Stimulated activated CD8-positive, alpha-beta memory T cell treated with anti-CD3 and anti-CD28 coated beads, Interleukin-15, amount 100 ng/mL, for 1 hour (primary cell): ENCODE results near the gene ADCY3.

ENCODE experiments used
- DNase-seq: peaks from one replicate; pipeline ENCODE4 v3.0.0-alpha.2; 2020; ENCODE audit warnings: low read depth

ADCY3 gene

DNA sequence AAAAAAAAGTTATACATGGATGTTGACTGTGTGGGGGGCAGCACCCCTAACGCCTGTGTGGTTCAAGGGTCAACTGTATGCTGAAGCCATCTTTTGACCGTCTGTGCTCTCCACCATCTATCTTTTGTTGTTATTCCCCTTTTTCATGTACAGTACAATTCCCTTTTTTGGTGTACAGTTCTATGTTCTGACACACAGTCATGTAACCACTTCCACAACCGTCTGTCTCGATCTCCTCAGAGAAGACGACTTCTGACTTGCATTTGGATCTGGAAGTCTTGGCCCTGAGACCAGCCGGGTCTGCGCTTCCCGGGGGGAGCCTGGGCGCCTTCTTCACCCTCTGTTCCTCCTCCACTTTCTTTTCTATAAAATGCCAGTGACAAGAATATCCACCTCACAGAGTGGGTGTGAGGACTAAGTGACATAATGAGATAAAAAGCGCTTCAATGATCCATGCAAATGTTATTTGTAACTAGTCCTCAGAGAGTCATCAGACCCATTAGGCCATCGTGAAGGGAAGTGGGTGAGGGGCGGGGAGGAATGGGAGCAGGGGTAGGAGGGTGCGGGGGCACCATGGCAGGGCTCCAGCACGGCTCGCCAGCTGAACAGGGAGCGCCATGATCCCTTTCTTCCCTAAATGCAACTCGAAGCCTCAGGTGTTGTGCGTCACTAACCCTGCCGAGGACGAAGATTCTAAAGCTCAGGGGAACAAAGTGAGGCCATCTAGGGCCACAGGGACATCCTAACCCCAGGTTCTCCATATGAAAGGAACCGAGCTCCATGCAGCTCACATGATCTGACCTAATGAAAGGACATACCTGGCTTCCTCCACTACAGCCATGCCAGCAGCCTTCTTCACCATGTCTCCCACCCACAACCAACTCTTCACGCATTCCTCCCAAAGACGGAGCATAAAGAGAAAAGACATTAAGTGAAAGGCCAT, 16.6 kb downstream of the ADCY3 start:
- DNase-seq = no peak

DNA sequence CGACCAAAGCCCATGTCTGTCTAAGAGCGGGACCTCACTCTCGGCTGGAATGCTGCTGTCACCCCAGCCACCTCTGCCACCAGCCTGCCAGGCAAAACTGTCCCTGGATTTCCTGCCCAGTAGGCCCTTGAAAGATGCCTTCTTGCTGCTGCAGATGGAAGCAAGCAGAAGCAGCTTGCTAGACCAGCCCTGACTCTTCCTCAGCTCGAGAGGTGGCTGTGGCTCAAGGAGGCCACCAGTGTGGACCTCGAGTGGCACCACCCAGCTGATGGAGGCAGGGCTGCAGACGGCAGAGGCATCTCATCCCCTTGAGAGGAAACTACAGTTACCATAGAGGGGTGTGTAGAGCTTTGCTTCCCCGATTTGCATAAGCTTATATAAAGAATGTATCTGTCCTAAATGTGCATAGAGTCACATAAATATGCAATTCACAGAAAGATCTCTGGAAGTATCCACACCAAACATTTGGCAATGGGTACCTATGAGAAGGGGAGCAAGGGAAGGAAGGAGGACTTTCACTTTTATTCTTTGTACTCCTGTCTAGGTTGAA, 20.6 kb downstream of the ADCY3 start:
- DNase-seq = no peak

DNA sequence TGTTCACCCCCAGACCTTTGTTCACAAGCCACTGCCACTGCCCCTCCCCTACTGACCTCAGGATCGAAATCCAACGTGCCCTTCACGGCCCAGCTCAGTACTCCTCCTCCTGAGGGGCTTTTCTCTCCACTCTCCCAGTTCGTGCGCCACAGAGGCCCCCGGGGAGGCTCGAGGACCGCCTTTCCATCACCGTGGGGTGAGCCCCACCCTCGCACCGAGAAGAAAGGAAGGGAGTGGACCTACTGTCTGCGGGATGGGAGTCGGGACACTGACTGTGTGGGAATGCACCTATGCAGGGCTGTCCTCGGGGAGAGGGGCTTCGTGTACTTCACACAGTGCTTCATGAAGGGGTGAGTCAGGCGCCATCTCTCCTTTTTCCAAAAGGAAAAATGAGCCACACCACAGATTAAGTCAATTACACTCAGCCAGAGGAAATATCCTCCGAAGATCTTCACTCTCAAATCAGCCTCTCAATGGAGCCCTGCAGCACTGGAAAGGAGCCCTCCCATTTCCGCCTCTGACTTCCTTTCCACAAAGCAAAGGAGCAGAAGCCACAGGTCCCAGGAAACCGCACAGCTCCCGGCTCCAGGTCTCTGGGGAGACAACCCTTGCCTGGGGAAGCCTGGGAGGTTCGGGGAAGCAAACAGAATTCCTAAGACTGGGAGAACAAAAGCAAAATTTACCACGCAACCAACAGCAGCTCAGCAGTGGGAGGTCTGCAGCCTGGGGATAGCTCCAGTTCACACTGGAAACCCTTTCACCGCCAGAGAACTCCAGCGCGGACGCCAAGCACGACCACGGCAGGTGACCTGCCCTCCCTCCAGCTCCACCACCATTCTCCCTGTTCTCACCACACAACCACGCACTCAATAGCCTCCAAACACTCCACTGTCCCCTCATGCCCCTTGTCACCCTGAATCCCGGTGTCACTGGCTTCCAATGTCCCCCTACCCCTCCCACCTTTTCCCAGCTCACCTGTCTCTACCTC, 21.6 kb downstream of the ADCY3 start:
- no peak for DNase-seq

DNA sequence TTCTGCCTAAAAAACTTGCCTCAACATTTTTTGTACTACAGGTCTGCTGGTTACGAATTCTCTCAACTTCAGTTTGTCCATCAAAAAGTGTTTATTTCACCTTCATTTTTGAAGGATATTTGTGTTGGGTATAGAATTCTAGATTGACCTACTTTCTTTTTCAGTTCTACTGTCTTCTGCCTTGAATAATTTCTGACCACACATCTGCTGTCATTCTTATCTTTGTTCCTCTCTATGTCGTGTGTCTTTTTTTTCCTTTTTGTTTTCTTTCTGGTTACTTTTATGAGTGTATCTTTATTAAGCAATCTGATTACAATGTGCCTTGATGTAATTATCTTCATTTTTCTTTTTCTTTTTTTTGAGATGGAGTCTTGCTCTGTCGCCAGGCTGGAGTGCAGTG, 25.3 kb downstream of the ADCY3 start:
- DNase-seq = no peak

DNA sequence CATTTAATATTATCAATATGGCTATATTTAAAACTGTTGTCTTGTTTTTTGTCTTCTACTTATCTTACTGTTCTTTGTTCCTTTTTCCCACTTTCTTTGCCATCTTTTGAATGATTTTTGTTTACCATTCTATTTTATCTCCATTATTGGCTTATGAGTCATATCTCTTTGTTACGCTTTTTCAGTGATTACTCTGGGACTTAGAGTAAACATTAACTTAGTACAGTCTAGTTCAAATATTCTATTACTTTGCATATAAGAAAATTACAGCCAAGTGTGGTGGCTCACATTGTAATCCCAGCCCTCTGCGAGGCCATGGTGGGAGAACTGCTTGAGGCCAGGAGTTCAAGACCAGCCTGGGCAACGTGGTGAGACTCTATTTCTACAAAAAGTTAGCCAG, 26.1 kb downstream of the ADCY3 start:
- DNase-seq = no peak

DNA sequence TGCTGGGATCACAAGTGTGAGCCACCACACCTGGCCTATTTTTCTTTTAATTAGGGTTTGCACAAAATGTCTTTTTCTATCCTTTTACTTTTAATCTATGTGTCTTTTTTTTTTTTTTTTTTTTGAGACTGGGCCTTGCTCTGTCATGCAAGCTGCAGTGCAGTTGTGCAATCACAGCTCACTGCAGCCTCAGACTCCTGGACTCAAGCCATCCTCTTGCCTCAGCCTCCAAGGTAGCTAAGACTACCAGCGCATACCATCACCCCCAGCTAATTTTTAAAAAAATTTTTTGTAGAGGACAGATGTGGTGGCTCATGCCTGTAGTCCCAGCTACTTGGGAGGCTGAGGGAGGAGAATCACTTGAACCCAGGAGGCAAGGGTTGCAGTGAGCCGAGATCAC, 27.1 kb downstream of the ADCY3 start:
- DNase-seq = no peak

DNA sequence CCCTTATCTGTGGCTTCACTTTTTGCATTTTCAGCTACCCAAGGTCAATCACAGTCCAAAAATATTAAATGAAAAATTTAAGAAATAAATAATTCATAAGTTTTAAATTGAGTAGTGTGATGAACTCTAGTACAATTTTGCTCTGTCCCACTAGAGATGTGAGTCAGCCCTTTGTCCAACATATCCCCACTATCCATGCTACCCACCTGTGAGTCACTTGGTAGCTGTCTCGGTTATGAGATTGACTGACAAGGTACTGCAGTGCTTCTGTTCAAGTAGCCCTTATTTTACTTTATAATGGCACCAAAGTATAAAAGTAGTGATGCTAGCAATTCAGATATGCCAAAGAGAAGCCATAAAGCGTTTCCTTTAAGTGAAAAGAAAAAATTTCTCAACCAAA, 28.8 kb downstream of the ADCY3 start:
- no peak for DNase-seq

DNA sequence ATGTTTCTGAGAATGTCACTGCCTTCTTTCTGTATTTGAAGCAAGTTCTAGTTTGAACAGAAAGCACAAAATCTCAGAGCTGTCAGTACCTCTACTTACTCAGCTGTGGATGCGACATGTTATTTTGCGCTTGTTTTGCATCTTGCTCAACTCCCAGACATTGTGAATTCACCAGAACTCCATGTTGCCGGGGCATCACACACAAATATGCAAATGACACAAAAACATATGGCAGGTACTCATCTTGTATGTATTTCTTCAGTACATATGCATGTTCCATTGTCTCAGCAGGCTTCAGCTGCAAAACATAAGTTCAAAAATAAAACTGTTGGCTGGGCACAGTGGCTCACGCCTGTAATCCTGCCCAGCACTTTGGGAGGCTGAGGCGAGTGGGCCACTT, 30.8 kb downstream of the ADCY3 start:
- DNase-seq = no peak

DNA sequence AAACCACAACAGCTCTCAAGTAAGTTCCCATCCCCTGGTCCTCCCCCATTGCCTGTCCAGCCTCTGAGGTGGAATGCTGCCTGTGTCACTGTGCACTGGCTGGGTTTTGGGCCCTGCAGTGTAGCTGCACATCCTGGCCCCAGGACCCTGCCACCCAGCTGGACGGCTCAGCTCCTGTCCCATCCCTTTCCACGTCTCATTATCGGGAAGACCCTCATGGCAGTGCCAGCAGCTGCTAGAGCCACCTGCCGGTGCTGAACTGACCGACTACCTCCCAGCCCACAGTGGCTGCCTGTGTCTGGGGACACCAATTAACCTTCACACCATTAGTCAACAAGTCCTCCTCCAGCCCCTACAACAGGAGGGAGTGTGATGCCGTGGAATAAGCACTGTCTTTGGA, 31.9 kb downstream of the ADCY3 start:
- DNase-seq = no peak

DNA sequence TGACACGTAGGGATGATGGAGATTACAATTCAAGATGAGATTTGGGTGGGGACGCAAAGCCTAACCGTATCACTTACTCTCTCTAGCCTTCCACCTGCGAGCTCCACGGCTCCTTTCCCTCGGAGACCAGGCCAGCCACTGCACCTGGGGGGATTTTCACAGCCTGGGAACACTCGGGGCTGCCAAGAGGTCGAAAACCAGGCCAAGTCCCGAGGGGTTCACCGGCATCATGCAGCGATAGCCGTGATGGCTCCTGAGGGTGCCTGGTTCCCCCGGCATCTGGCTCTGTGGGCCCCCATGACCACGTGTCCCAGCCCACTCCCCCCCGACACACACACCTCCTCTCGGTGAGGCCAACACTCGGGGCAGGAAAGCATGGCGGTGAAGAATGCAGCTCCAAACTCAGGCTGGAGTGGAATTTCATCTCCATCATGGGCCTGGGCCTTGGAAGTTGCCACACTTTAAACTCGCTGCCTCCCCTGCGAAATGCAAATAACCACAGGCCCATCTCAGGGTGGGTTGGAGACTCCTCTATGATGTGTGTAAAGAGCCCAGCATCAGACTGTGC, 32.6 kb downstream of the ADCY3 start:
- DNase-seq = no peak

DNA sequence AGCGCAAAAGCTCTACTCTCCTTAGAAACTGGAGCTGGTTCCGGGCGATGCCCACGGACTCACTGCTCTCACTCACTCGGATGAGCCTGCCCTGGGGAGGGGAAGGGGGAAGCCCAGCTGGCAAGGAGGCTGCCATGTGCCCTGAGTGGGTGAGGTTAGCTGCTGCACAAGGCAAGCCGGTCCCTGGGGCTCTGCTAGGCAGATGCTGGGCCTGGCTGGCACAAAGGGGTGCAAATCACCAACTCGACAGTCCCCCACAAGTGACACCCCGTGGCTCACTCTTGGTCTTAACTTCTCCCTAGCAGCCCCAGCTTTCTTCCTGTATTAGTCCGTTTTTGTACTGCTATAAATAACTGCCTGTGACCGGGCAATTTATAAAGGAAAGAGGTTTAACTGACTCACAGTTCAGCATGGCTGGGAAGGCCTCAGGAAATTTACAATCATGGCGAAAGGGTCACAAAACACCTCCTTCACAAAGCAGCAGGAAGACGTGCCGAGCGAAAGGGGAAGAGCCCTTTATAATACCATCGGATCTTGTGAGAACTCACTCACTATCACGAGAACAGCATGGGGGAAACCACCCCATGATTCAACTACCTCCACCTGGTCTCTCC, 33.2 kb downstream of the ADCY3 start:
- DNase-seq = no peak

DNA sequence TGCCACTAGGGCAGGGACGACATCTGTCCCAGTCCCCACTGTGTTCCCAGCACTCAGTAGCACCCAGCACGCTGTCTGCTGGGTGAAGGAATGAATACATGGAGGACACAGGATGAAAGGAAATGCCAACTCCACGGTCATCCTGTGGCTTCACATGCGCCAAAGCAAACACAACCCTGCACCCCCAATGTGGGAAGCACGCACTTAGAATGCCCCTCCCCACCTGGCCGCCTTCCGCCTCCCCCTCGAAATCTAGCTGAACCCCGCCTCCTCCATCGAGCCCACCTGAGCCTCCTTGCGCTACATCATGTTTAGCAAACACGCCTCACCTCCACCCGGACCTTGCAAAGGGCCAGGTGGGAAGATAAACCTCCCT, 33.9 kb downstream of the ADCY3 start:
- no peak for DNase-seq

DNA sequence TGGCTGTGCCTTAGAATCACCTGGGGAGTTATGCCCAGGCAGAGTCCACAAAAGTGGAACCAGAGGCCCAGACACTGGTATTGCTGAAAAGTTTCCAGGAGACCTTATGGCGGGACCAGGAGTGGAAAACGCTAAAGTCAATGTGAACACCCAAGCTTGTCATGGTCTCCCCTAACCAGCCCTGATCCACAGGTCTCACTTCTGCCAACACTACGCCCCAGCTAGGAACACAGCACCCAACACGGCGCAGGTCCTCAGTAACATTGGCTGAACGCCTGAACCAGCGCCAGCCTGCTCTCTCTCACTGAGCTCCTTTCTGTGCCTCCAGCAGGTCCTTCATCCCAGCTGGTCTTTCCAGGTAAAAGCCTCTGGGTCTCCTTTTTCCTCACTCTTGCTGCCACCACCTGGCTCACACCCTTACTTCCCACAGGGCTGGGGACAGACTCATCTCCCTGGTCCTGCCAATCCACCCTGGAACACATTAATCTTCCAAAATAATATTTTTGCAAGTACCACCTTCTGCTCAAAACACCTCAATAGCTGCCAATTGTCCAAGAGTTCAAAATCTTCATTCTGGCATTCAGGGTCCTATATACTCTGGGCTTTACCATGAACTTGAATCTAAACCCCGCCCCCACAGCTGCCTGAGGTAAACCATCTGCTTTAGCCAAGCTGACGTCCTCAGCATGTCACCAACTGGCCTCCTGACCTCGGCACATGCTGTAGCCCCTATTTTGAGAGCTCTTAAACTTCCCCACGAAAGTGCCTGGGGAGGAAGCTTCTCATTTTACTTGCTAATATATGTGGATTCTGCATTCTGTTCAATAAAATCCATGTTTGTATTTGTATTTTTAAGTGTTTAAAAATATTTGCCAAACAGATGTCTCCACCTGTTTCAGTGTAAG, 34.6 kb downstream of the ADCY3 start:
- DNase-seq = no peak

DNA sequence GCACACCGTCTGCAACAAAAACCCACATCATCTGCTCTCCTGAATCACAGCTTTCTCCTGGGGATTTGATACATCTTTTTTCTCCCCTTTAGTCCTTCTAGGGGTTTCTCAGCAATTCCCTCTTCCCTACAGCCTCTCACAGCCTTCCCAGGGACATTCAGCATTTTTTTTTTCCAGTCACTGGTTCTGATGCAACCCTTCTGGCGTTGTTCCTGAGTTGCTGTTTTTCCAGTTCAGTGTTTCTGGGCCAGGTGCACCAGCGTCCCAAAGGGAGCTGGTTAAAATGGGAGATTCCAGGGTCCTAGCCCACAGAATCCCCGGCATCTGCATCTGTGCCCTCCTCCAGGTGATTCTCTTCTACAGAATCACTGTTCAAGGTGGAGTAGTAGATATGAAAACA, 36.1 kb downstream of the ADCY3 start:
- DNase-seq = no peak

DNA sequence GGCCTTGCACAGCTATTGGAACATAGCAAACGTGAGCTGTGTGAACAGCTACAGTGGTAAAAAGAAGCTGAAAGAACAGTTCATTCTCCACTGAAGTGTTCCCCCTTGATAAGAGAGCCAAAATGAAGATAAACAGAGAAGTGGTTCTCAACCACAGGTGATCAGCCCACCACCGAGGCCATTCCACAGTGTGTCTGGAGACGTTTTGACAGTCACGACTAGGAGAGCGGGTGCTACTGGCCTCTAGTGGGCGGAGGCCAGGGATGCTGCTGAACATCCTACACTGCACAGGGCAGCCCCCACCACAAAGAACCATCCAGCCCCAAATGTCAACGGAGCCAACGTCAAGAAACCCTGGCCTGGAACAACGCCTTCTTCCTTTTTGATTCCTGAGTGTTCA, 38.4 kb downstream of the ADCY3 start:
- DNase-seq = no peak

DNA sequence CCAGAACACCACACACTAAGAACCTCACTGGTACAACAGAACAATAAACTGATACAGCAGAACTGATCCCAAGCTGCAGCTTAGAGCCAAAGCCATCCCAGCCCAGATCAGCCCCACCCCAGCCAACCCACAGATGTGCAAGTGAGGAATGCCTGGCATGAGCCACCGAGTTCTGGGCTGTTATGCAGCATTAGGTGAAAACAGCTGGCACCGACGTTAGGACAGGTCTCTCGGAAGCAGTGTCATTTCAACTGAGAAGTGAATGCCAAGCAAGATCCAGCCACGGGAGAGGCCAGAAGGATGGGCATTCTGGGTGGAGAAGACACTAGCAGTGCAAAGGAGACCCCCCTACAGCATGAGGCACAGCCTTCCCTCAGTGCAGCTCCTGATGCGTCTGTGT, 38.9 kb downstream of the ADCY3 start:
- DNase-seq = no peak

DNA sequence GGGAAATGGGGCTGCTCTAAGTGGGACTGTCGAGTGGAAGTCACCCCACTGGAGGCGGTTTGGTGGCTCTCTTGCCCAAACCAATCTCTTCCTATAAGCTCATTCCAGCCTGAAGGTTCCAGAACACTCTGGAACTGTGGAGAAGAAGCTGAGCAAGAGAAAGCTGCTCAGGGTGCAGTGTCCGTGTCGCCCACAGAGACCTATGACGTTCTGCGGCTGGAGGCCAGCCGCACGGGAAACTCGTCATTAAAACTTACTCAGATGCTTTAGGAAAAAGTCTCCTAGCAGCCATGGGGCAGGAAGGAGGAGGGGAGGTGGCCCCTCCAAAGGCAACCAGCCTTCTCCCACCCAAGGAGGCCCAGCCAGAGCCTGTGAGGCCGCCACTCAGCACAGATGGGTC, 41.7 kb downstream of the ADCY3 start:
- DNase-seq = no peak

DNA sequence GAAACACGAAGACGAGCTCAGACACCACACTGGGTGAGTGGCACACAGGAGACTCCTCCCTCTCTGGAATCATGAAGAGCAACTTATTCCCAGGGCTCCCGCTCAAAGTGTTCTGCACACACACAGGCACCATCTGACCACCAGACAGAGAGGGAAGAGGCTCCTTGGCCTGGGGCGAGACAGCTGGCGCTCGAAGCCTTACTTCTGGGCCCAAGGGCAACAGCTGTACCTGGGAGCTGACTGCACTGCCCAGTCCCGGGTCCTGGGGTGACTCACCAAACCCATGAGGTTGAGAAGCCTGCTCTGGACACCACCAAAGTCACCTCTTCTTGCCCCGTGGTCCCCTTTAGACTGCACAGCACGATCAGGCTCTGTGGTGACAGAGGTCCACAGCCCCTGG, 42.4 kb downstream of the ADCY3 start:
- no peak for DNase-seq

DNA sequence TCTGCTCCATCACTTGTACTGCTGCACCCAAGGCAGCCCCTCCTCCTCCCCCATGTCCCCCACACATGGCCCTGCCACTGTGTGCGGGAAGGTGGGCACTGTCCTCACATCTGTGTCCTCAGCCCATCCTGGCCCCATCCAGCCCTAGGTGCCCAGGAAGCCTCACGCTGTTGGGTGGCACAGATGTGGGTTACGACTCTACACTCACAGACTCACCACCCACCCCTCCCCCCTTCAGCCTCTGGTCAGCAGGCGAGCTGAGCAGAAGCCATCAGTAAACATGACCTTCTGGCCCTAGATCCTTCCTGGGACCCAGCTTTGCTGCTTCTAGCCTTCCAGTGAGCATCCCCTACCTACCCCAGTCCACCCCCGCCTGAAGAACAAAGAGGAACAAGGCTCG, 43.0 kb downstream of the ADCY3 start:
- no peak for DNase-seq

DNA sequence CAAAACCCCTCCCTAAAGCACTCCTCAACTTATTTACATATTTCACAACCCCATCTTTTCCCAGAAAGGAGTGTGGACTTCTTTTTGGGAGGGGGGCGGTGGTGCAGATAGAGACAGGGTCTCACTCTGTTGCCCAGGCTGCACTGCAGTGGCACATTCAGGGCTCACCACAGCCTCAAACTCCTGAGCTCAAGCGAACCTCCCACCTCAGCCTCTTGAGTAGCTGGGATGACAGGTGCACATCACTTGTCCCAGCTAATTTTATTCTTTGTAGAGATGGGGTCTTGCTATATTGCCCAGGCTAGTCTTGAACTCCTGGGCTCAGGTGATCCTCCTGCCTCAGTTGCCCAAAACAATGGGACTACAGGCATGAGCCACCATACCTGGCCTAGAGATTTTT, 44.1 kb downstream of the ADCY3 start:
- no peak for DNase-seq

DNA sequence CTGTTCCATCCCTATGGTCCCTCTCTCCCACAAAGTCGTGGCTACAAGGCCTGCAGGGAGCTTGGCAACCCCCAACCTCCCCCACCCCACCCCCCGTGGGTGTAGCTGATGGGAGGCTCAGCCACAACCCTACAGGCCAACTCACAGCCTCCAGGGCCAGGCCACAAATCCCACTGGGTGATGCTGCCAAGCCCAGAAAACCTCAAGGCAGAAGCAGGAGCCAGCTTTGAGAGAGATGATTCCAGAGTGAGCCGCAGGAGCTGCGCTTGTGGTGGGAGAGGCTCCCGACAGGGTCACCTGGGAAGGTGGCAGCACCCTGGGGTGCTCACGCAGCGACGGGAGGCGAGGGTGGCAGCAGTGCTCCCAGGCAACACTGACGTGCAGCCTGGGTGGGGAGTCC, 44.8 kb downstream of the ADCY3 start:
- no peak for DNase-seq
